CD14-positive monocyte (primary cell): ENCODE measurements around the gene MYO7A. TPM values are rescaled to one million over a fixed set of nuclear protein-coding genes. Genes with fewer than 3 reads are reported as not detected.

Experiments used
- DNase-seq, 3 donors: peaks; one replicate each; pipeline ENCODE4 v3.0.0-alpha.2; 2011 to 2022
- H2AFZ ChIP-seq: 2 replicates; pipeline ENCODE4 v1.6.0; 2012; ENCODE audit warnings: mild to moderate bottlenecking, low read depth, low read length, inconsistent platforms; ENCODE audit not compliant: insufficient read depth, poor library complexity, severe bottlenecking
- H3K27ac ChIP-seq, 2 donors: 1 replicate in 1 of 2; 2 replicates in 1 of 2; pipeline ENCODE4 v1.5.1; 2012 to 2013; ENCODE audit warnings: low read length in 2 of 2, control low read depth in 1 of 2, inconsistent platforms in 1 of 2, low read depth in 1 of 2, mild to moderate bottlenecking in 1 of 2
- H3K27me3 ChIP-seq, 2 donors: one replicate each; pipeline versions ENCODE4 v1.6.0 to v1.6.1; 2011 to 2013; ENCODE audit warnings: low read length in 2 of 2; ENCODE audit not compliant: control insufficient read depth in 2 of 2, insufficient read depth in 2 of 2
- H3K36me3 ChIP-seq, 2 donors: replicated peaks in 1 of 2; 1 replicate in 1 of 2; 2 replicates in 1 of 2; pipeline versions ENCODE4 v1.5.1 to v1.6.1; 2012 to 2013; ENCODE audit warnings: low read length in 2 of 2, control low read depth in 1 of 2, inconsistent platforms in 1 of 2, mild to moderate bottlenecking in 1 of 2; ENCODE audit not compliant: insufficient read depth in 2 of 2, control insufficient read depth in 1 of 2
- H3K4me1 ChIP-seq, 2 donors: 1 replicate in 1 of 2; 2 replicates in 1 of 2; pipeline versions ENCODE4 v1.5.1 to v1.6.1; 2012 to 2013; ENCODE audit warnings: low read length in 2 of 2, control low read depth in 1 of 2, inconsistent platforms in 1 of 2, mild to moderate bottlenecking in 1 of 2, moderate library complexity in 1 of 2; ENCODE audit not compliant: insufficient read depth in 2 of 2, control insufficient read depth in 1 of 2
- H3K4me2 ChIP-seq: replicated peaks from 2 replicates; pipeline ENCODE3; 2012; ENCODE audit warnings: low read length, moderate library complexity, mild to moderate bottlenecking; ENCODE audit not compliant: poor library complexity, severe bottlenecking; ENCODE audit errors: extremely low read depth
- H3K4me3 ChIP-seq, 3 experiments: fragments of 200-600 bp in 1 of 3; sonication (generic) in 1 of 3; replicated peaks in 1 of 3; 1 replicate in 2 of 3; 2 replicates in 1 of 3; pipeline ENCODE4 v1.5.1; 2011 to 2013; ENCODE audit warnings: low read length in 3 of 3, mild to moderate bottlenecking in 3 of 3, control low read depth in 2 of 3, low read depth in 2 of 3, inconsistent platforms in 1 of 3, moderate library complexity in 1 of 3
- H3K79me2 ChIP-seq: 2 replicates; pipeline ENCODE4 v1.6.0; 2012; ENCODE audit warnings: mild to moderate bottlenecking, control low read depth, inconsistent platforms, low read length, moderate library complexity; ENCODE audit not compliant: insufficient read depth
- H3K9ac ChIP-seq: 2 replicates; pipeline ENCODE4 v1.6.0; 2017; ENCODE audit warnings: low read length, mild to moderate bottlenecking; ENCODE audit not compliant: insufficient read depth, poor library complexity, severe bottlenecking
- H3K9me3 ChIP-seq, 2 donors: replicated peaks in 1 of 2; 1 replicate in 1 of 2; 2 replicates in 1 of 2; pipeline versions ENCODE4 v1.5.1 to v1.6.1; 2012 to 2013; ENCODE audit warnings: low read length in 2 of 2, control low read depth in 1 of 2; ENCODE audit not compliant: control insufficient read depth in 1 of 2, insufficient read depth in 1 of 2
- H4K20me1 ChIP-seq: 2 replicates; pipeline ENCODE4 v1.6.0; 2012; ENCODE audit warnings: mild to moderate bottlenecking, low read length, control low read depth, moderate library complexity; ENCODE audit not compliant: insufficient read depth
- H3K27ac Mint-ChIP-seq, 7 donors: one replicate each; pipeline ENCODE4 v1.8.0; 2020; ENCODE audit warnings: mild to moderate bottlenecking in 7 of 7, mixed read lengths in 7 of 7, moderate library complexity in 6 of 7, inconsistent platforms in 2 of 7
- H3K27me3 Mint-ChIP-seq, 3 donors: one replicate each; pipeline ENCODE4 v1.8.0; 2021 to 2022; ENCODE audit warnings: low read depth in 3 of 3, mild to moderate bottlenecking in 3 of 3, mixed read lengths in 3 of 3, moderate library complexity in 3 of 3, inconsistent platforms in 1 of 3
- H3K36me3 Mint-ChIP-seq, 2 donors: one replicate each; pipeline ENCODE4 v1.8.0; 2020; ENCODE audit warnings: mixed read lengths in 2 of 2, inconsistent platforms in 1 of 2, mild to moderate bottlenecking in 1 of 2
- H3K4me1 Mint-ChIP-seq: one replicate; pipeline ENCODE4 v1.8.0; 2020; ENCODE audit warnings: mild to moderate bottlenecking, mixed read lengths
- H3K4me3 Mint-ChIP-seq, 2 donors: one replicate each; pipeline ENCODE4 v1.8.0; 2020; ENCODE audit warnings: mild to moderate bottlenecking in 2 of 2, mixed read lengths in 2 of 2, moderate library complexity in 1 of 2
- H3K9me3 Mint-ChIP-seq, 7 donors: one replicate each; pipeline ENCODE4 v1.8.0; 2020 to 2022; ENCODE audit warnings: mixed read lengths in 7 of 7, mild to moderate bottlenecking in 6 of 7, moderate library complexity in 6 of 7, inconsistent platforms in 2 of 7
- WGBS: methylation state at CpG from one replicate; pipeline ENCODE4 v1.1.5; 2013; ENCODE audit warnings: missing lambda C conversion rate; ENCODE audit not compliant: insufficient coverage; 5-methylcytosine and 5-hydroxymethylcytosine counted together
- intact Hi-C, 2 donors: fragments of 100-400 bp; cut with micrococcal nuclease; formaldehyde crosslinking; loops; one replicate each; pipeline versions ENCODE4 v1.15.0 to v1.15.1; 2023
- polyA plus RNA-seq, 3 donors: library from polyadenylated mRNA; depleted of rRNA in 1 of 3; unstranded in 2 of 3; stranded (reverse) in 1 of 3; fragments of 300-500 nt in 2 of 3; fragments of >200 nt in 1 of 3; fragmentation: Illumina TruSeq in 2 of 3; gene quantifications; 1 replicate in 2 of 3; 2 replicates in 1 of 3; pipeline ENCODE4 v1.2.3, GENCODE V29; 2012 to 2021
- TF ChIP-seq, protein P1 (sequence below): fragments of 200-600 bp; IDR thresholded peaks from one replicate; pipeline ENCODE4 v1.8.0; 2022; ENCODE audit warnings: antibody characterized with exemption, mild to moderate bottlenecking

Gene MYO7A
- polyA plus RNA-seq, 3 donors = 3.5 to 7.8 (median 3.6) TPM

DNA sequence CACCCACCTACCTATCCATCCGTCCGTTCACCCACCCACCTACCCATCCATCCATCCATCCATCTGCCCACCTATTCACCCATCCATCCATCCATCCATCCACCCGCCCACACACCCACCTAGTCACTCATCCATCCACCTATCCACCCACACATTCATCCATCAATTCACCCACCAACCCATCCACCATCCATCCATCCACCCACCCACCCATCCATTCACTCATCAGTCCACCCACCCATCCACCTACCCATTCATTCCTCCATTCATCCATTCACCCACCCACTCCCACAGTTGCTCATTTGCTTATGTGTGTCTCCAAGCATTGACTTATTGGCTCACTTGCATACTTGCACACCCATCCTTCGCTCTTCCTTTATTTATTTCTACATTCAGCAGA lies 50.1 kb downstream of the MYO7A start:
- intact Hi-C loops = no loop called here
- H3K27me3 ChIP-seq = no peaks in the 10 kb centered on the region
- no peak overlapping the region for H3K4me3 ChIP-seq
- H3K36me3 ChIP-seq = peaks cover 7 to 16% of the 10 kb centered on the region in 2 donors
- peaks cover 0 to 4% (median 0%) of the 10 kb centered on the region in 7 donors for H3K9me3 Mint-ChIP-seq
- H3K9ac ChIP-seq = no peak overlapping the region
- H3K36me3 Mint-ChIP-seq = peaks cover 24 to 33% of the 10 kb centered on the region in 2 donors
- DNase-seq = no peak
- H3K27ac ChIP-seq = no peak overlapping the region
- no peak overlapping the region for H3K4me3 Mint-ChIP-seq
- TF ChIP-seq, protein P1, sequence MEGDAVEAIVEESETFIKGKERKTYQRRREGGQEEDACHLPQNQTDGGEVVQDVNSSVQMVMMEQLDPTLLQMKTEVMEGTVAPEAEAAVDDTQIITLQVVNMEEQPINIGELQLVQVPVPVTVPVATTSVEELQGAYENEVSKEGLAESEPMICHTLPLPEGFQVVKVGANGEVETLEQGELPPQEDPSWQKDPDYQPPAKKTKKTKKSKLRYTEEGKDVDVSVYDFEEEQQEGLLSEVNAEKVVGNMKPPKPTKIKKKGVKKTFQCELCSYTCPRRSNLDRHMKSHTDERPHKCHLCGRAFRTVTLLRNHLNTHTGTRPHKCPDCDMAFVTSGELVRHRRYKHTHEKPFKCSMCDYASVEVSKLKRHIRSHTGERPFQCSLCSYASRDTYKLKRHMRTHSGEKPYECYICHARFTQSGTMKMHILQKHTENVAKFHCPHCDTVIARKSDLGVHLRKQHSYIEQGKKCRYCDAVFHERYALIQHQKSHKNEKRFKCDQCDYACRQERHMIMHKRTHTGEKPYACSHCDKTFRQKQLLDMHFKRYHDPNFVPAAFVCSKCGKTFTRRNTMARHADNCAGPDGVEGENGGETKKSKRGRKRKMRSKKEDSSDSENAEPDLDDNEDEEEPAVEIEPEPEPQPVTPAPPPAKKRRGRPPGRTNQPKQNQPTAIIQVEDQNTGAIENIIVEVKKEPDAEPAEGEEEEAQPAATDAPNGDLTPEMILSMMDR = no peak
- H3K4me2 ChIP-seq = no peak overlapping the region
- WGBS = 94% methylated on average over 2 of the region's 4 CpGs
- H3K27ac Mint-ChIP-seq = no peak overlapping the region
- no peak overlapping the region for H2AFZ ChIP-seq
- peaks cover 1 to 9% (median 8%) of the 10 kb centered on the region in 3 donors for H3K27me3 Mint-ChIP-seq
- no peaks in the 10 kb centered on the region for H3K79me2 ChIP-seq
- H4K20me1 ChIP-seq = no peaks in the 10 kb centered on the region
- no peaks in the 10 kb centered on the region for H3K9me3 ChIP-seq
- peaks cover 37 to 38% of the 10 kb centered on the region in 2 donors for H3K4me1 ChIP-seq
- peaks cover 38% of the 10 kb centered on the region for H3K4me1 Mint-ChIP-seq

DNA sequence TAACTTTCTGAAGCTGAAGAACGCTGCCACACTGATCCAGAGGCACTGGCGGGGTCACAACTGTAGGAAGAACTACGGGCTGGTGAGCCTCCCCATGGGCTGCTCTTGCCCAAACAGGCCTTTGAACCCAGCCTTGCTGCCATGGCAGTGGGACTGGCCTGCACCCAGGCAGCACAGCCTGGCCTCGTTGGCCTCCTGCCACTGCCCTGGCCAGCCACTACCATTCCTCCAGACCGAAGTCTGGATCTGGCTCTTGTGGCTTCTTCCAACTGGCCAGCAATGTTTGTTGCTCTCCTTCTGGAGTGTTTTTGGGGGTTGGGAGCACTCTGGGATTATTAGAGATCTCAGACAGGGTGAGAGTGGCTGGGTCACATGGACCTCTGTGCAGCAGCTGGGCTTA lies 51.0 kb downstream of the MYO7A start:
- Histone ChIP-seq H3K4me3 (no peak overlapping the region), H3K27ac (no peak overlapping the region), H3K27me3 (no peaks in the 10 kb centered on the region), H3K36me3 (peaks cover 7 to 16% of the 10 kb centered on the region in 2 donors), H3K4me1 (peaks cover 28 to 29% of the 10 kb centered on the region in 2 donors), H3K4me2 (no peak overlapping the region), H3K9me3 (no peaks in the 10 kb centered on the region), H4K20me1 (no peaks in the 10 kb centered on the region), H3K9ac (no peak overlapping the region), H3K79me2 (no peaks in the 10 kb centered on the region), H2AFZ (no peak overlapping the region)
- intact Hi-C loops = no loop called here
- Mint-ChIP-seq H3K4me1 (peaks cover 29% of the 10 kb centered on the region), H3K27ac (no peak overlapping the region), H3K4me3 (no peak overlapping the region), H3K9me3 (peaks cover 0 to 4% (median 0%) of the 10 kb centered on the region in 7 donors), H3K36me3 (peaks cover 25 to 39% of the 10 kb centered on the region in 2 donors), H3K27me3 (peaks cover under 1 to 9% (median 5%) of the 10 kb centered on the region in 3 donors)
- TF ChIP-seq, protein P1 = no peak
- 100% methylated on average over 4 of the region's 5 CpGs for WGBS
- no peak for DNase-seq
